GM13977 (cell line): ENCODE results near the gene PEX26.
"Not testable (repeated sequence)": the region's sequence is repeated elsewhere in the genome, so short reads cannot be mapped to it uniquely, and the experiment has no call there.

Experiments used
- DNase-seq: peaks from one replicate; pipeline ENCODE4 v3.0.0; 2012; ENCODE audit warnings: low spot score
- in situ Hi-C: fragments of 300-500 bp; cut with MboI; formaldehyde crosslinking; loops from one replicate; pipeline ENCODE4 v1.12.0; 2022; ENCODE audit warnings: low sequenced_read_pairs, low pct_unique_long_range_greater_than_20kb, mixed read lengths, inconsistent platforms; ENCODE audit not compliant: unreplicated experiment
- TF ChIP-seq, protein P1 (sequence below): IDR thresholded peaks from 2 replicates; pipeline ENCODE4 v1.5.1; 2012; ENCODE audit warnings: mild to moderate bottlenecking, control low read depth; ENCODE audit not compliant: insufficient read depth; ENCODE audit errors: extremely low read depth, missing control alignments

The PEX26 gene

GRCh38 chr22:18060646-18061620 lies 16.9 kb upstream of the PEX26 start:
- in situ Hi-C loops, result no loop called here
- no peak for DNase-seq
- TF ChIP-seq, protein P1, sequence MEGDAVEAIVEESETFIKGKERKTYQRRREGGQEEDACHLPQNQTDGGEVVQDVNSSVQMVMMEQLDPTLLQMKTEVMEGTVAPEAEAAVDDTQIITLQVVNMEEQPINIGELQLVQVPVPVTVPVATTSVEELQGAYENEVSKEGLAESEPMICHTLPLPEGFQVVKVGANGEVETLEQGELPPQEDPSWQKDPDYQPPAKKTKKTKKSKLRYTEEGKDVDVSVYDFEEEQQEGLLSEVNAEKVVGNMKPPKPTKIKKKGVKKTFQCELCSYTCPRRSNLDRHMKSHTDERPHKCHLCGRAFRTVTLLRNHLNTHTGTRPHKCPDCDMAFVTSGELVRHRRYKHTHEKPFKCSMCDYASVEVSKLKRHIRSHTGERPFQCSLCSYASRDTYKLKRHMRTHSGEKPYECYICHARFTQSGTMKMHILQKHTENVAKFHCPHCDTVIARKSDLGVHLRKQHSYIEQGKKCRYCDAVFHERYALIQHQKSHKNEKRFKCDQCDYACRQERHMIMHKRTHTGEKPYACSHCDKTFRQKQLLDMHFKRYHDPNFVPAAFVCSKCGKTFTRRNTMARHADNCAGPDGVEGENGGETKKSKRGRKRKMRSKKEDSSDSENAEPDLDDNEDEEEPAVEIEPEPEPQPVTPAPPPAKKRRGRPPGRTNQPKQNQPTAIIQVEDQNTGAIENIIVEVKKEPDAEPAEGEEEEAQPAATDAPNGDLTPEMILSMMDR, result no peak

DNA sequence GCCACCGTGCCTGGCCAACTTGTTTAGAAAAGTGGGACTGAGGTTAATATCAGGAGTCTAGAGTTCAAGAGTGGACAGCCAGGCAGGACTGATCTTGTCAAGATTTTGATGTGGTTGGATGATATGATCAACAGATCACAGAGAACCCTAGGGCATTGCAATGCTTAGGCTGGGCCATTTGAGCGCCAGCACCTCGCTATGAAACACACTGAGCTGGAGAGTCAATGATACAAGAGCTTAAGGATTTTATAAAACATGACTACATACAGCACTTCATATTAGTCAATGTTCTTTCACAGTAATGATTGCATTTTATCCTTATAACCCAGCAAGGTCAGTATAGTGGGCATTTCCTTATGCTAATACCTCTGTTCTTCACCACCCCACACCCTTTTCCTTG lies 15.4 kb upstream of the PEX26 start:
- in situ Hi-C loops, result no loop called here
- TF ChIP-seq, protein P1, result no peak
- DNase-seq, result no peak

DNA sequence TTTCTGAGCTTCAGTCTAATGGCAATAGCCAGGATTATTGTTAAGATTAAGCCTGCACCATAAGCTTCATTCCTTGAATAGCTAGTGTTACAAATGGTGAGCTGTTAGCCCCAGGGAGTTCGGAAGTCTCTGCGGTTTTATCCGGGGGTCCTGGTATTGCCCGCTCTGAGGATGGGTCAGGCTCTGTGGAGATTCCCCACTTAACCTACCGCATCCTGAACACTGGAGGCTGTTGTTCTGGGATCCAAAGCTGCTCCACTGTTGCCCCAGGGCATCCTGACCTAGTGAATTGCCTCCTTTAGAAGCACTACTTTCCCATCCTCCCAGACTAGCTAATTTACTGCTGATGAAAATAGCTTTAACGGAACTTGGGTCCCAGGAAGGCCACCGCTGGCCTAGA lies 14.5 kb upstream of the PEX26 start:
- in situ Hi-C loops, result no loop called here
- TF ChIP-seq, protein P1, result no peak
- no peak for DNase-seq

GRCh38 chr22:18063715-18064114 lies 14.1 kb upstream of the PEX26 start:
- DNase-seq, in situ Hi-C loops: not testable (repeated sequence)

GRCh38 chr22:18064636-18065035 lies 13.2 kb upstream of the PEX26 start:
- in situ Hi-C loops, result no loop called here
- DNase-seq, result no peak
- TF ChIP-seq, protein P1, result no peak

- DNase-seq, result no peak
- in situ Hi-C loops, result no loop called here
- TF ChIP-seq, protein P1, result no peak
Observed at GRCh38 chr22:18065256-18065655, 12.5 kb upstream of the PEX26 start.

DNA sequence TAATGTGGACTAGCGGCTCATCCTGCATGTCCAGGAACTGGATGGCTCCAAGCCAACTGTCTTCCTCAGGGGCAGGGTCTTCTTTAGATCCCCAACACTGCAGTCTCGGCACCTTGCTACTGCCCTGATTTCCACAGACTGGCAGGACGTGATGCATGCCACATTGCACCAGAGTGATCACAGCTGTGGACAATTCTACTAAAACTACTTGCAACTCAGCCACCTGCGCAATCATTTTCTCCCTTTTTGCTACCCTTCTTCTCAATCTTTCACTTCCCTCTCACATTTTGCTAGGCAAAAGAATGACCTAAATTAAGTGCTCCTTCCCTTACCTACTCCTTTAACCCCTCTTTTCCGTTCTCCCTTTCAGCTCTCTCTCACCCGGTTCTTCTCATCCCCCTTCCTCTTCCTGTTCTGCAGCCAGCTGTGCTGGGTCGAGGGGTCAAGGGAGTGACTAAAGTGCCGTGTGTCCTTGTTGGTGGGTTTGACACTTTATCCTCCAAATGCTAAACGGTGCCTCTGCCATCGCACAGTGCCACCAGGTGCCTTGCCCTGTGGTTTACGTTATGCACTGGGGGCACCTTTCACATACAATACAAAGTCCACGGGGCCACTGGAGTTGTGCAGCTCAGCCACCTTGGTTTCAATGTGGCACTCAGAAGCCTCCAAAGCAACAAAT lies 11.5 kb upstream of the PEX26 start:
- no peak for DNase-seq
- in situ Hi-C loops, result no loop called here
- TF ChIP-seq, protein P1, result no peak
